PC-3 (cell line): Measurements from ENCODE around the gene CCAR1. TPM values are rescaled to one million over a fixed set of nuclear protein-coding genes. Genes with fewer than 3 reads are reported as not detected.
"Not testable (repeated sequence)": the region's sequence is repeated elsewhere in the genome, so short reads cannot be mapped to it uniquely, and the experiment has no call there.

Experiments
- ATAC-seq: fragments of 200-7000 bp; cut with Tn5 transposase; 2 replicates; pipeline ENCODE4 v1.9.1; 2020; ENCODE audit warnings: mild to moderate bottlenecking, moderate library complexity
- BruUV-seq: library from RNA; stranded (reverse); fragments of 400-500 nt; replicated peaks from 2 replicates; lab custom pipeline; 2021; lab: Mats Ljungman, UMichigan
- CTCF ChIA-PET: fragments of 300-600 bp; sonication (Branson Sonifier 250); formaldehyde crosslinking; loops from one replicate; lab custom pipeline; 2022; ENCODE audit warnings: antibody characterized with exemption; lab: Charles Lee
- POLR2A ChIA-PET: fragments of 300-600 bp; sonication (Branson Sonifier 250); formaldehyde crosslinking; loops from one replicate; lab custom pipeline; 2022; ENCODE audit warnings: antibody characterized with exemption; ENCODE audit not compliant: unreplicated experiment; lab: Charles Lee
- DNase-seq: peaks from one replicate; pipeline ENCODE4 v3.0.0-alpha.2; 2015
- H2AFZ ChIP-seq: fragments of 300-600 bp; sonication (generic); 2 replicates; pipeline ENCODE4 v1.6.0; 2016; ENCODE audit warnings: antibody characterized with exemption, low read length
- H3F3A ChIP-seq: fragments of 300-600 bp; sonication (generic); one replicate; pipeline ENCODE4 v1.6.0; 2017; ENCODE audit warnings: antibody characterized with exemption, low read length, control low read depth, mild to moderate bottlenecking; ENCODE audit not compliant: unreplicated experiment
- H3K27ac ChIP-seq: fragments of 300-600 bp; sonication (generic); 2 replicates; pipeline ENCODE4 v1.5.1; 2016; ENCODE audit warnings: mild to moderate bottlenecking, low read length
- H3K27me3 ChIP-seq: fragments of 300-600 bp; sonication (generic); 2 replicates; pipeline ENCODE4 v1.6.1; 2016; ENCODE audit warnings: low read length, mixed read lengths
- H3K36me3 ChIP-seq: fragments of 300-600 bp; sonication (generic); 2 replicates; pipeline ENCODE4 v1.6.1; 2016; ENCODE audit warnings: low read depth, mixed run types, low read length, mixed read lengths
- H3K4me1 ChIP-seq: fragments of 300-600 bp; sonication (generic); 2 replicates; pipeline ENCODE4 v1.5.1; 2016; ENCODE audit warnings: low read length; ENCODE audit not compliant: insufficient read depth
- H3K4me2 ChIP-seq: fragments of 300-600 bp; sonication (generic); 2 replicates; pipeline ENCODE4 v1.6.0; 2016; ENCODE audit warnings: low read length
- H3K4me3 ChIP-seq: fragments of 300-600 bp; sonication (generic); 2 replicates; pipeline ENCODE4 v1.5.1; 2016; ENCODE audit warnings: mild to moderate bottlenecking, low read length, mixed read lengths
- H3K79me2 ChIP-seq: fragments of 300-600 bp; sonication (generic); 2 replicates; pipeline ENCODE4 v1.6.1; 2017; ENCODE audit warnings: low read length, mixed read lengths
- H3K9ac ChIP-seq: fragments of 300-600 bp; sonication (generic); 2 replicates; pipeline ENCODE4 v1.6.0; 2016; ENCODE audit warnings: mild to moderate bottlenecking, low read length
- H3K9me2 ChIP-seq: fragments of 300-600 bp; sonication (generic); replicated peaks from 2 replicates; pipeline ENCODE4 v1.6.1; 2016; ENCODE audit warnings: mixed run types, low read length, mixed read lengths
- H3K9me3 ChIP-seq: fragments of 300-600 bp; sonication (generic); 2 replicates; pipeline ENCODE4 v1.6.1; 2016; ENCODE audit warnings: low read length, mixed read lengths
- H4K20me1 ChIP-seq: fragments of 300-600 bp; sonication (generic); 2 replicates; pipeline ENCODE4 v1.6.1; 2016; ENCODE audit warnings: low read length, mixed read lengths
- CTCF ChIP-seq: fragments of 300-600 bp; sonication (generic); conservative IDR thresholded peaks from 2 replicates; pipeline ENCODE4 v1.5.1; 2017; ENCODE audit warnings: antibody characterized with exemption, low read depth, mild to moderate bottlenecking, low read length
- EZH2 ChIP-seq: fragments of 300-600 bp; sonication (generic); IDR thresholded peaks from one replicate; pipeline ENCODE4 v1.6.1; 2017; ENCODE audit warnings: antibody characterized with exemption, mild to moderate bottlenecking, low read length; ENCODE audit not compliant: unreplicated experiment
- EZH2phosphoT487 ChIP-seq: fragments of 300-600 bp; sonication (generic); IDR thresholded peaks from 2 replicates; pipeline ENCODE4 v1.6.1; 2018; ENCODE audit warnings: mild to moderate bottlenecking, antibody characterized with exemption, low read length, borderline replicate concordance
- intact Hi-C: fragments of 100-400 bp; cut with micrococcal nuclease; formaldehyde crosslinking; loops from 2 replicates; pipeline ENCODE4 v1.9.0; 2023
- total RNA-seq: library from RNA; depleted of rRNA; stranded (reverse); fragments of >200 nt; gene quantifications from 2 replicates; pipeline ENCODE4 v1.2.3, GENCODE V29; 2014

Gene CCAR1
- total RNA-seq, 1 experiment from 2014 or later, result 92.1 TPM

GRCh38 chr10:68804692-68805091, 83.7 kb downstream of the CCAR1 start:
- no peak for DNase-seq
- Histone ChIP-seq H3K9me3 (no peaks in the 10 kb centered on the region), H3K9me2 (no peaks in the 10 kb centered on the region), H3K36me3 (no peaks in the 10 kb centered on the region), H3K79me2 (no peaks in the 10 kb centered on the region), H3F3A (peaks cover 7% of the 10 kb centered on the region), H3K4me3 (no peak overlapping the region), H3K27me3 (no peaks in the 10 kb centered on the region), H3K4me1 (peaks cover 11% of the 10 kb centered on the region; the same call in 1 of the 2 replicates), H3K9ac (no peak overlapping the region), H4K20me1 (no peaks in the 10 kb centered on the region), H2AFZ (no peak overlapping the region), H3K4me2 (no peak overlapping the region), H3K27ac (no peak overlapping the region)
- intact Hi-C loops, result no loop called here
- POLR2A ChIA-PET, result no interaction called here
- no TSS peak for BruUV-seq
- CTCF ChIA-PET, result no interaction called here
- TF ChIP-seq EZH2, result no peak
- TF ChIP-seq EZH2phosphoT487, result no peak
- TF ChIP-seq CTCF, result no peak
- ATAC-seq, result no peak

GRCh38 chr10:68810830-68811229, 89.8 kb downstream of the CCAR1 start:
- intact Hi-C loops, H3K27me3 ChIP-seq, H3K9ac ChIP-seq, H3K4me3 ChIP-seq, H3K79me2 ChIP-seq, H3F3A ChIP-seq, H3K9me2 ChIP-seq, H3K9me3 ChIP-seq, BruUV-seq, ATAC-seq, H3K36me3 ChIP-seq, H4K20me1 ChIP-seq, H3K4me2 ChIP-seq, H2AFZ ChIP-seq, CTCF ChIA-PET, H3K4me1 ChIP-seq, H3K27ac ChIP-seq, DNase-seq: not testable (repeated sequence)
- POLR2A ChIA-PET, result interaction anchor here (0.6 kb wide), 1 partner anchor 267 kb away, joined by 6 read pairs; no protein-coding TSS in a partner anchor

GRCh38 chr10:68811314-68812009, 90.4 kb downstream of the CCAR1 start:
- H3K9ac ChIP-seq, result no peak overlapping the region
- no peaks in the 10 kb centered on the region for H3K79me2 ChIP-seq
- no TSS peak for BruUV-seq
- intact Hi-C loops, result no loop called here
- H3K4me2 ChIP-seq, result no peak overlapping the region
- peaks cover 14% of the 10 kb centered on the region for H3K4me1 ChIP-seq
- DNase-seq, result no peak
- no peaks in the 10 kb centered on the region for H3K9me3 ChIP-seq
- ChIA-PET CTCF (no interaction called here), POLR2A (no interaction called here)
- no peak overlapping the region for H3K27ac ChIP-seq
- H3K27me3 ChIP-seq, result no peaks in the 10 kb centered on the region
- TF ChIP-seq CTCF (no peak), EZH2phosphoT487 (no peak), EZH2 (no peak)
- no peak overlapping the region for H2AFZ ChIP-seq
- H3K36me3 ChIP-seq, result no peaks in the 10 kb centered on the region
- no peak overlapping the region for H3K4me3 ChIP-seq
- no peaks in the 10 kb centered on the region for H3F3A ChIP-seq
- H4K20me1 ChIP-seq, result no peaks in the 10 kb centered on the region
- H3K9me2 ChIP-seq, result no peaks in the 10 kb centered on the region
- ATAC-seq, result no peak
